Karpas-422 (cell line): ENCODE results near the gene HS6ST3. TPM values are rescaled to one million over a fixed set of nuclear protein-coding genes. Genes with fewer than 3 reads are reported as not detected.

ENCODE experiments used
- DNase-seq: peaks from one replicate; pipeline ENCODE4 v3.0.0-alpha.2; 2015
- H2AFZ ChIP-seq: fragments of 200-600 bp; sonication (generic); 2 replicates; pipeline ENCODE4 v1.6.1; 2014; ENCODE audit warnings: antibody characterized with exemption, low read length, mixed read lengths
- H3K27ac ChIP-seq: fragments of 200-600 bp; sonication (generic); 2 replicates; pipeline ENCODE4 v1.5.1; 2014; ENCODE audit warnings: mild to moderate bottlenecking, low read length, moderate library complexity
- H3K27me3 ChIP-seq: fragments of 200-600 bp; sonication (generic); 2 replicates; pipeline ENCODE4 v1.6.1; 2014; ENCODE audit warnings: low read length, mixed read lengths
- H3K36me3 ChIP-seq: fragments of 200-600 bp; sonication (generic); 2 replicates; pipeline ENCODE4 v1.6.1; 2014; ENCODE audit warnings: low read length, mixed read lengths; ENCODE audit not compliant: insufficient read depth
- H3K4me1 ChIP-seq: fragments of 200-600 bp; sonication (generic); 2 replicates; pipeline ENCODE4 v1.6.1; 2014; ENCODE audit warnings: mild to moderate bottlenecking, low read length, mixed read lengths
- H3K4me2 ChIP-seq: fragments of 200-600 bp; sonication (generic); 2 replicates; pipeline ENCODE4 v1.6.1; 2014; ENCODE audit warnings: low read length, low read depth, mild to moderate bottlenecking; ENCODE audit not compliant: poor library complexity, severe bottlenecking
- H3K4me3 ChIP-seq: fragments of 200-600 bp; sonication (generic); 2 replicates; pipeline ENCODE4 v1.5.1; 2014; ENCODE audit warnings: mild to moderate bottlenecking, antibody characterized with exemption, low read length, mixed read lengths
- H3K79me2 ChIP-seq: fragments of 200-600 bp; sonication (generic); 2 replicates; pipeline ENCODE4 v1.6.1; 2014; ENCODE audit warnings: mild to moderate bottlenecking, low read length, mixed read lengths
- H3K9ac ChIP-seq: fragments of 200-600 bp; sonication (generic); 2 replicates; pipeline ENCODE4 v1.6.0; 2014; ENCODE audit warnings: low read length
- H3K9me2 ChIP-seq: fragments of 200-600 bp; sonication (generic), shearing (Covaris generic); replicated peaks from 2 replicates; pipeline ENCODE4 v1.6.0; 2014; ENCODE audit warnings: mild to moderate bottlenecking, low read length, moderate library complexity; ENCODE audit not compliant: insufficient read depth
- H3K9me3 ChIP-seq: fragments of 300-700, 200-600 bp; sonication (generic); 2 replicates; pipeline ENCODE4 v1.6.1; 2014; ENCODE audit warnings: low read length, mixed read lengths
- H4K20me1 ChIP-seq: fragments of 200-600 bp; sonication (generic); 2 replicates; pipeline ENCODE4 v1.6.1; 2014; ENCODE audit warnings: mild to moderate bottlenecking, antibody characterized with exemption, low read length, low read depth; ENCODE audit not compliant: insufficient read depth
- total RNA-seq: library from RNA; depleted of rRNA; stranded (reverse); fragments of >200 nt; shearing (Covaris generic); gene quantifications from 2 replicates; pipeline ENCODE4 v1.2.3, GENCODE V29; 2014; ENCODE audit warnings: low replicate concordance

HS6ST3 gene
- total RNA-seq, 1 experiment from 2014 or later, result not detected

GRCh38 chr13:96621634-96622183 lies 531.8 kb downstream of the HS6ST3 start:
- Histone ChIP-seq H3K27ac (no peak overlapping the region), H3K9ac (no peak overlapping the region), H3K9me2 (no peaks in the 10 kb centered on the region), H3K4me1 (no peaks in the 10 kb centered on the region), H3K79me2 (no peaks in the 10 kb centered on the region), H3K9me3 (no peaks in the 10 kb centered on the region), H3K4me3 (no peak overlapping the region), H3K4me2 (no peak overlapping the region), H2AFZ (no peak overlapping the region), H3K27me3 (no peaks in the 10 kb centered on the region), H4K20me1 (no peaks in the 10 kb centered on the region), H3K36me3 (no peaks in the 10 kb centered on the region)
- DNase-seq, result no peak

DNA sequence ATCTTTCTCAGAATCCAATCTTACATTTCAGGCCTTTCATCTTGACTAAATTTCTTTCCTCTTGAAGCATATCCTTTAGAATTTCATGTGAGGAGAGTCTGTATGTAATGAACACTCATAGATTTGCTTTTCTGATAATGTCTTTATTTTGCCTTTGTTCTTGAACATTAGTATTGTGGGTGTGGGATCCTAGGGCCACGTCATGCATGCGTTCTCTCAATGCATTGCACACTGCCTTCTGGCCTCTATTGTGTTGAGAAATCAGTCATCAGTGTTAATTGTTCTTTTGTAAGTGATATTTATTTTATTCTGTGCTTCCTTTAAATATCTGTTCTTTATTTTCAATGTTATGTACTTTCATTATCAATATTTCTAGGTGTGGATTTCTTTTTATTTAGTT lies 539.4 kb downstream of the HS6ST3 start:
- Histone ChIP-seq H3K4me3 (no peak overlapping the region), H3K4me1 (no peaks in the 10 kb centered on the region), H3K9ac (no peak overlapping the region), H2AFZ (no peak overlapping the region), H3K9me3 (no peaks in the 10 kb centered on the region), H3K9me2 (no peaks in the 10 kb centered on the region), H3K36me3 (no peaks in the 10 kb centered on the region), H3K27ac (no peak overlapping the region), H3K79me2 (no peaks in the 10 kb centered on the region), H3K4me2 (no peak overlapping the region), H4K20me1 (no peaks in the 10 kb centered on the region), H3K27me3 (no peaks in the 10 kb centered on the region)
- no peak for DNase-seq

DNA sequence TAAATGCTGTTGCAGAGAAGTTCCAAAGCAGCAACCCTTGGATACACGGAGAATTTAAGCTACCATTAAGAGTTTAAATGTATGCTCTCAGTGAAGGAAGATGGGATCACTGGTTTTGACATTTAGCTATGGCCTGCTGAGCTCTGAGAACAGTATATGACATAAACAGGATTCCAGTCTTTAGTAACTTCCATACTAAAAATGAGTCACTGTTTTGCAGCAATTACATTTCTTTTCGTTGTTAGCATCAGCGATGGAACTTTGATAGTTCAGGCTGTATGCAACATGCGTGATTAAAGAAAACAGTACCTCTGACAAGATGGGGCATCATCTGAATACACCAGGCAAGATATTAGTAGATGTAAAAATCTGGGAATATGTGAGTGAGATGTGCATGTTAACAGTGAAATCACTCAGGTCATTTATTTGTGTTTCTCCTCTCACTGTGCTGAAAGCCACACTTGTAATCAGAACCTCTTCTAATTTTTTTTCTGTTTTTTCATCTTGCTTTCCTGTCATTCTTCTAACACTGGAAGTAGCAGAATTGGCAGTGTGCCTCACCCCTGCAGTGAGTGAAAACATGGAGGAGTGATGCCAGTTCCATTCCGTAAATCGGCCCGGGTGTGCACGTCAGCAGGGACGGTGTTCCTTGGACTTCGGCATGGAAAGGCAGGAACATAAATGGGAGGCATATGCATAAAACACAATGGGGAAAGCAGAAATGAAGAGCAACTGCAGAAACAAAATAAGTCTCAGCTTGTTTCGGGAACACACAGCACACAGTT lies 542.8 kb downstream of the HS6ST3 start:
- Histone ChIP-seq H3K4me3 (no peak overlapping the region), H3K9me2 (0 out of 2 replicates have a peak, but pooled peaks cover 3% of the 10 kb centered on the region), H3K4me1 (no peaks in the 10 kb centered on the region), H4K20me1 (no peaks in the 10 kb centered on the region), H3K36me3 (no peaks in the 10 kb centered on the region), H3K9ac (no peak overlapping the region), H3K9me3 (no peaks in the 10 kb centered on the region), H3K79me2 (no peaks in the 10 kb centered on the region), H3K27me3 (no peaks in the 10 kb centered on the region), H2AFZ (no peak overlapping the region), H3K4me2 (no peak overlapping the region), H3K27ac (no peak overlapping the region)
- no peak for DNase-seq

GRCh38 chr13:96636001-96636709 lies 546.2 kb downstream of the HS6ST3 start:
- H2AFZ ChIP-seq, result no peak overlapping the region

DNA sequence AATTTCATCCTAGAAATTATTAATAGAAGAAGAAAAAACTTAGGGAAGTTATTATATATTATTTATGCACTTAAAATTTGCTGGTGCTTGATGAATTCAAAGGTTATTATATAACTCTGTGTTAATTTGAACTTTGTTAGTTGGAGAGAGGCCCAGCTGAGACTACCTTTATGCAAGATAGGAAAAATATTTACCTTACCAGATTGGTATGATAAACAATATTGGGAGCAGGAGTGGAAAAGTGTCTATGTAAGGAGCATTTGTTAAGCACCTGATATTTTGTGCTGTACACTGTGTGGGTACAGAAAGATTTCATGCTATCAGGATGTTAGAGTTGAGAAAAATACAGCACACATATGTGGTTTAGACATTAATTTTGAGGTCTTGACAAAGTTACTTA lies 547.1 kb downstream of the HS6ST3 start:
- Histone ChIP-seq H3K4me1 (no peaks in the 10 kb centered on the region), H2AFZ (no peak overlapping the region), H3K36me3 (no peaks in the 10 kb centered on the region), H3K9ac (no peak overlapping the region), H3K9me3 (peaks cover 4% of the 10 kb centered on the region; the same call in 1 of the 2 replicates), H3K9me2 (0 out of 2 replicates have a peak, but pooled peaks cover 3% of the 10 kb centered on the region), H3K27me3 (no peaks in the 10 kb centered on the region), H3K27ac (no peak overlapping the region), H4K20me1 (no peaks in the 10 kb centered on the region), H3K4me3 (no peak overlapping the region), H3K79me2 (no peaks in the 10 kb centered on the region), H3K4me2 (no peak overlapping the region)
- DNase-seq, result no peak

More at GRCh38 chr13:96636001-96636709, 546.2 kb downstream of the HS6ST3 start:
- 0 out of 2 replicates have a peak, but pooled peaks cover 3% of the 10 kb centered on the region for H3K9me2 ChIP-seq
- no peaks in the 10 kb centered on the region for H3K27me3 ChIP-seq
- no peaks in the 10 kb centered on the region for H3K79me2 ChIP-seq
- H3K27ac ChIP-seq, result no peak overlapping the region
- H3K4me2 ChIP-seq, result no peak overlapping the region
- H3K9me3 ChIP-seq, result peaks cover 4% of the 10 kb centered on the region; the same call in 1 of the 2 replicates
- no peaks in the 10 kb centered on the region for H4K20me1 ChIP-seq
- H3K4me1 ChIP-seq, result no peaks in the 10 kb centered on the region
- H3K36me3 ChIP-seq, result no peaks in the 10 kb centered on the region
- H3K9ac ChIP-seq, result no peak overlapping the region
- DNase-seq, result no peak
- H3K4me3 ChIP-seq, result no peak overlapping the region

DNA sequence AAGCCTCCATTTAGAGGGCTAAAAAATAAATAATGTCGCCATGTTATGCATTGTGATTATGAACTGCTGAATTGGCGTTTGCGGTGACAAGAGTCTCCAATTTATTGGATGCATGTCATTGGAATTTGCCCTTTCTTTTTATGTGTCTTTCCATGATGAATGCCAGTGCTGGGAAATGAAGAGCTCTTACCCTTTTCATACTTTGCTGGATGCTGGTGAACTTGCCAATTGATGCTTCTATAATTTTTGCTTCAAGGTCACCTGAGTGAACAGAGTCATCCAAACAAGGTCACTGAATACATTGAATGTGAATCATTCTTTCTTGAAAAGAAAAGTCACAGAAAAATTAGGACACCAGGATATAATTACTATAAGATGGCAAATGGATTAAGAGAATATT lies 556.2 kb downstream of the HS6ST3 start:
- no peaks in the 10 kb centered on the region for H4K20me1 ChIP-seq
- no peak overlapping the region for H3K27ac ChIP-seq
- no peak overlapping the region for H3K9ac ChIP-seq
- no peak overlapping the region for H2AFZ ChIP-seq
- H3K36me3 ChIP-seq, result no peaks in the 10 kb centered on the region
- H3K27me3 ChIP-seq, result no peaks in the 10 kb centered on the region
- no peak overlapping the region for H3K4me2 ChIP-seq
- 0 out of 2 replicates have a peak, but pooled peaks cover 8% of the 10 kb centered on the region for H3K9me3 ChIP-seq
- no peaks in the 10 kb centered on the region for H3K9me2 ChIP-seq
- no peaks in the 10 kb centered on the region for H3K79me2 ChIP-seq
- no peaks in the 10 kb centered on the region for H3K4me1 ChIP-seq
- H3K4me3 ChIP-seq, result no peak overlapping the region
- no peak for DNase-seq

DNA sequence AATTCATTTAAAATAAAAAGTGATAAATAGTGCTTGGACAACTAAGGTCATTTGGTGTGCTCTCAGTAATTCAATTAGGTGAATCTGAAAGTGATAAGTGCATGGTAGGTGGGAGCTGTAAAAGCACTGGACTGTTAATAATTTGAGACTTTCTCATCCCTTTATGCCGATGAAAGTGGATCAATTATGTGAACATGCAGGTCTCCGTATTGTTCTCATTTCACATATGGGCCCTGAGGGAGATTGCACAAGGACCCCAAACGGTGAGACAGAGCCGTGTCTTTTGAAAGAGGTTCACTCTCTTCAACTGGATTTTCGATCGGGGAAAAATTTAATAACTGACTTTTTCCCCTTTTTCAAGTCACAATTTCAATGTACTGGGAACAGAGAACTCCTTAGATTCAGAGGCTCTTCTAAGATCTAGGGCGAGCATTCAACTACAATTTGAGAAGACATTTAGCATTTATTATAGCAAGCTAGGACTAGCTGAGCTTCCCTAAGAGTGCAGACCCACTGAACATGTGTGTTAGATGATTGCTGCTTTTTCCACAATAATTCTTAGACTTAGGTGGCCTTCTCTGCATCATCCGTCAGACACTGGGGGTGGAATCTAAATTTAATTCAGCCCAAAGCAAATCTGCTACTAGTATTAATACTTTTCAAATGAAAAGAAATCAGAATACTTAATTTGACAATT lies 556.8 kb downstream of the HS6ST3 start:
- Histone ChIP-seq H3K27ac (no peak overlapping the region), H3K9me3 (0 out of 2 replicates have a peak, but pooled peaks cover 8% of the 10 kb centered on the region), H3K4me1 (no peaks in the 10 kb centered on the region), H4K20me1 (no peaks in the 10 kb centered on the region), H3K27me3 (no peaks in the 10 kb centered on the region), H3K36me3 (no peaks in the 10 kb centered on the region), H2AFZ (no peak overlapping the region), H3K9me2 (no peaks in the 10 kb centered on the region), H3K9ac (no peak overlapping the region), H3K4me3 (no peak overlapping the region), H3K4me2 (no peak overlapping the region), H3K79me2 (no peaks in the 10 kb centered on the region)
- no peak for DNase-seq
